Prostate gland (tissue), 2 donors: ENCODE results near the gene SLC25A26. TPM values are rescaled to one million over a fixed set of nuclear protein-coding genes. Genes with fewer than 3 reads are reported as not detected.

ENCODE experiments used
- DNase-seq: peaks from one replicate; pipeline ENCODE4 v3.0.0-alpha.2; 2019; ENCODE audit warnings: low spot score
- H3K27ac ChIP-seq, 2 donors: fragments of 200-600 bp; sonication (generic); 2 replicates each; pipeline ENCODE4 v1.5.1; 2017 to 2019
- H3K27me3 ChIP-seq: fragments of 200-600 bp; sonication (generic); replicated peaks from 2 replicates; pipeline ENCODE4 v1.5.1; 2019; ENCODE audit not compliant: insufficient read depth
- H3K36me3 ChIP-seq, 2 donors: fragments of 200-600 bp; sonication (generic); 1 replicate in 1 of 2; 2 replicates in 1 of 2; pipeline versions ENCODE4 v1.5.1 to v1.8.1; 2017 to 2019
- H3K4me1 ChIP-seq: fragments of 200-600 bp; sonication (generic); replicated peaks from 2 replicates; pipeline ENCODE4 v1.5.1; 2019
- H3K4me3 ChIP-seq, 2 donors: fragments of 200-600 bp; sonication (generic); 2 replicates each; pipeline ENCODE4 v1.5.1; 2017 to 2019
- H3K9me3 ChIP-seq: fragments of 200-600 bp; sonication (generic); 2 replicates; pipeline ENCODE4 v1.5.1; 2017
- CTCF ChIP-seq, 4 experiments: fragments of 200-600 bp in 2 of 4; fragments of 450-650 bp in 2 of 4; sonication (generic) in 2 of 4; IDR thresholded peaks; 1 replicate in 3 of 4; 2 replicates in 1 of 4; pipeline ENCODE4 v1.5.1; 2016 to 2019; ENCODE audit warnings: antibody characterized with exemption in 4 of 4, mild to moderate bottlenecking in 2 of 4, moderate library complexity in 2 of 4
- POLR2A ChIP-seq: fragments of 450-650 bp; IDR thresholded peaks from one replicate; pipeline ENCODE4 v1.6.1; 2016; ENCODE audit warnings: antibody characterized with exemption, mild to moderate bottlenecking
- POLR2AphosphoS5 ChIP-seq: sonication (generic); formaldehyde crosslinking; IDR thresholded peaks from one replicate; pipeline ENCODE4 v1.6.1; 2017; ENCODE audit warnings: antibody characterized with exemption
- WGBS: methylation state at CpG from one replicate; pipeline ENCODE4 v1.1.5; 2018; 5-methylcytosine and 5-hydroxymethylcytosine counted together
- intact Hi-C: fragments of 100-400 bp; cut with DNase I; formaldehyde crosslinking; loops from one replicate; pipeline ENCODE4 v1.14.2; 2022
- small RNA-seq, 2 donors: library from RNA; depleted of rRNA; stranded (forward); fragments of <200 nt; gene quantifications; one replicate each; pipeline ENCODE3, GENCODE V24; 2016
- total RNA-seq, 2 donors: library from RNA; depleted of rRNA; stranded (reverse); fragments of >200 nt; gene quantifications; one replicate each; pipeline ENCODE4 v1.1.0, GENCODE V29; 2016

The SLC25A26 gene
- total RNA-seq, 2 donors from 2014 or later, result 24.4 to 32.3 TPM

DNA sequence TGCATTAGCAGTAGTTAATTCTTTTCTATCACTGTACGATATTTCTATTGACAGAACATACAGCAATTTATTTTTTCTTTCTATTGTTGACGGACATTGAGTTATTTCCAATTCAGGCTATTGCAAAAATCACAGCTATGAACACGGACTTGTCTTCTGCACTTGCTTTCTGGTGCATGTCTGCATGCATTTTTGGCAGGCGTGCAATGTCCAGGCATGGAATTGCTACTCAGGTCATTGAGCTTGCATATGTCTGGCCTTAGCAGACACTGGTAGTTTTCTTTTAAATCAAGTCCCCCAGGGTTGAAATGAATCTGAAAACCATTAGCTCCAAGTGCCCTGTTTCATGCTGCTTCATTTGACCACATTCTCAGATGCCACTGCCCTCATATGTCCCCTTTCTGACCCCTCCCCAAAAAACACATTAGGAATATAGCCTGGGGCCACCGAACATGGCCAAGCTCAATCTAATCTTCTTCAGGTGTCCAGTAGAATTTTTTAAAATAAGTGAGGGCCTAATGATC is 207.2 kb downstream of the SLC25A26 start:
- H3K27me3 ChIP-seq, result no peaks in the 10 kb centered on the region
- intact Hi-C loops, result no loop called here
- H3K9me3 ChIP-seq, result no peaks in the 10 kb centered on the region
- no peak overlapping the region for H3K4me3 ChIP-seq
- H3K36me3 ChIP-seq, result no peaks in the 10 kb centered on the region
- WGBS, result 61% methylated on average over 5 of the region's 5 CpGs
- H3K27ac ChIP-seq, result peak overlapping the region; percentile 59 to 82
- no peak for TF ChIP-seq CTCF (IDR thresholded peaks at IDR 0.05)
- no peak for TF ChIP-seq POLR2A
- no peak for TF ChIP-seq POLR2AphosphoS5
- H3K4me1 ChIP-seq, result peaks cover 29% of the 10 kb centered on the region
- DNase-seq, result no peak

Small RNAs within 50 kb of the gene (small RNA-seq; reads per million reads assigned to genes)
- gene RN7SL482P, result 0 reads per million in 2 donors
- 0 reads per million in 2 donors for gene RNU6-787P

Other genes with a start within 250 kb of the SLC25A26 start
- 10 to 100 TPM; 37.5 to 51.6 TPM for gene MAGI1, start 182.1 kb upstream of the SLC25A26 start, total RNA-seq